Motor neuron (in vitro differentiated cells): ENCODE data around the gene MOK. TPM values are rescaled to one million over a fixed set of nuclear protein-coding genes. Genes with fewer than 3 reads are reported as not detected.

Experiments
- ATAC-seq, 8 experiments: fragments of 200-7000 bp; cut with Tn5 transposase; replicated peaks in 6 of 8; 2 replicates each; pipeline ENCODE4 v1.8.0; 2021; ENCODE audit warnings: mild to moderate bottlenecking in 8 of 8, moderate library complexity in 8 of 8
- H3K27ac ChIP-seq, 2 donors: fragments of 250-450 bp; sonication (Bioruptor Pico); 2 replicates each; pipeline ENCODE4 v1.9.0; 2021; ENCODE audit warnings: antibody characterized with exemption in 2 of 2, mild to moderate bottlenecking in 2 of 2, moderate library complexity in 1 of 2
- H3K4me1 ChIP-seq, 2 donors: fragments of 250-450 bp; sonication (Bioruptor Pico); replicated peaks in 1 of 2; 2 replicates each; pipeline ENCODE4 v1.6.1; 2021; ENCODE audit warnings: antibody characterized with exemption in 2 of 2, mild to moderate bottlenecking in 2 of 2, moderate library complexity in 1 of 2
- H3K4me3 ChIP-seq, 5 donors: fragments of 250-450 bp; sonication (Bioruptor Pico); 2 replicates each; pipeline ENCODE4 v1.9.0; 2021; ENCODE audit warnings: antibody characterized with exemption in 5 of 5, mild to moderate bottlenecking in 5 of 5, moderate library complexity in 4 of 5
- WGBS, 10 experiments: fragments of 450-650 bp; shearing (Covaris generic); methylation state at CpG; one replicate each; pipeline ENCODE4 v1.0.0; 2022; 5-methylcytosine and 5-hydroxymethylcytosine counted together
- in situ Hi-C, 9 experiments: fragments of 400-800 bp; cut with MboI; loops; one replicate each; pipeline ENCODE4 v1.15.0; 2021; ENCODE audit warnings: low sequenced_read_pairs in 9 of 9, low pct_unique_long_range_greater_than_20kb in 2 of 9; ENCODE audit not compliant: unreplicated experiment in 9 of 9
- total RNA-seq, 8 experiments: library from RNA; unstranded; fragments of 300-600 nt; gene quantifications; 2 replicates each; pipeline versions ENCODE4 v1.2.3 to v1.2.4, GENCODE V29; 2022

The MOK gene
- total RNA-seq, 8 experiments from 2014 or later = 6.0 to 63.6 (median 24.2) TPM

GRCh38 chr14:102183886-102184285 is 121.1 kb downstream of the MOK start:
- in situ Hi-C loops = no loop called here
- peaks cover 6 to 16% of the 10 kb centered on the region in 2 donors for H3K4me1 ChIP-seq
- 48 to 100% (median 98%) methylated on average over 1 to 3 of the region's 3 CpGs for WGBS, 10 experiments
- H3K27ac ChIP-seq = no peak overlapping the region
- no peak overlapping the region for H3K4me3 ChIP-seq
- ATAC-seq = no peak

DNA sequence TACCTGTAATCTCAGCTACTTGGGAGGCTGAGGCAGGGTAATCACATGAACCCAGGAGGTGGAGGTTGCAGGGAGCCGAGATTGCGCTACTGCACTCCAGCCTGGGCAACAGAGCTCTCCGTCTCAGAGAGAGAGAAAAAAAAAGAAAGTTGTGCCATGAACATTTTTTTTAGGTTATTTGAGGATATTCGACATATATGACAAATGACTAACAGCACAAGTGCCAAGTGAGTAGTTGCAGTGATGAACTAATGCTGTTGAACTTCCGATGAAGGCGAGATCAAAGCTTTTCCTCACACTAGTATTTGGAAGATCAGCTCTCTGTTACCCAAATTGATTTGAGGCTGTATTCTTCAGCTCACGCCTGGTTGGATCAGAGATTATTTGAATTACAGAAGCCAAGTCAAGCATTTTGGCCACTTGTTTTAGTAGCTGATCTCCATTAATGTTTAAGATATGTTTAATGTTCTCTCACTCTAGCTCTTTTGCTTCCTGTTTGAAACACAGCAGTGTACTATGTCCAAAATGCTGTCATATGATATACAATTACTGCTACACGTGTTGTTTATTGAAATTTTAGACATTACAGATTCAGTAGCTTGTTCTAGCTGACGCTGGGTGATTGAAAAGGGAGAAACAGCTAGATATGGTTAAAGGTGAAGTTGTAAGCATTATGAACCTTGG is 121.9 kb downstream of the MOK start:
- in situ Hi-C loops = no loop called here
- Histone ChIP-seq H3K4me1 (peaks cover 6 to 16% of the 10 kb centered on the region in 2 donors), H3K27ac (no peak overlapping the region), H3K4me3 (no peak overlapping the region)
- 51 to 90% (median 79%) methylated on average over 1 to 8 of the region's 9 CpGs; no CpG with 5 or more reads in 1 of the 10 experiments for WGBS, 10 experiments
- ATAC-seq = no peak

DNA sequence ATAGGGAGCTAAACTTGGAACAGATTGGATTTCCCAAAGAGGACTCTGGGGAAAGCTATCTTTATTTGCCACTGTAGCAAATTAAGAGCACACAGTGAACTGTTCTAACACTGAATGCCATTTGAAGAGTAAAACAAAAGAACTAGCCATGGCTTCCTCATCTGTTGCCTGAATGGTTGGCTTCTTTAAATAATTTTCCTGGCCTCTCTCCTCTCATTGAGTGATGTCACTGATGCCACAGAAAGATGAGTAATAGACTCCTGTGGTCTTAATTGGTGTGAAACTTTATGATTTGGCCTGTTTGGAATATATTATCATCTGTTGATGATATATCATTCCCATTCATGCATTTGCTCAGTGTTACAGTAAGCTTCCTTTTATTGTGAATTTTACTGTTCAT is 122.8 kb downstream of the MOK start:
- Histone ChIP-seq H3K4me1 (peaks cover 4 to 10% of the 10 kb centered on the region in 2 donors), H3K4me3 (no peak overlapping the region), H3K27ac (no peak overlapping the region)
- ATAC-seq = no peak
- in situ Hi-C loops = no loop called here

GRCh38 chr14:102181187-102181586 is 123.8 kb downstream of the MOK start:
- in situ Hi-C loops = no loop called here
- H3K4me3 ChIP-seq = no peak overlapping the region
- no peak overlapping the region for H3K27ac ChIP-seq
- 78 to 100% (median 91%) methylated on average over 1 of the region's 1 CpG; no CpG with 5 or more reads in 3 of the 10 experiments for WGBS, 10 experiments
- peaks cover 0 to 3% of the 10 kb centered on the region in 2 donors for H3K4me1 ChIP-seq
- ATAC-seq = no peak

- Histone ChIP-seq H3K4me1 (peaks cover 0 to 3% of the 10 kb centered on the region in 2 donors), H3K4me3 (no peak overlapping the region), H3K27ac (no peak overlapping the region)
- 25 to 65% (median 48%) methylated on average over 1 to 7 of the region's 7 CpGs for WGBS, 10 experiments
- in situ Hi-C loops = no loop called here
- ATAC-seq = peak in 3 of 8 experiments; percentile 64 to 78 (median 74)
Measured at GRCh38 chr14:102180248-102180998, 124.5 kb downstream of the MOK start.

Other genes starting within 250 kb of the MOK start
- 100 to 1,000 TPM; 316 to 928 (median 545) TPM for gene HSP90AA1, start 218.1 kb downstream of the MOK start, total RNA-seq
- gene WDR20, start 165.3 kb downstream of the MOK start, total RNA-seq = 10 to 100 TPM; 15.6 to 32.3 (median 24.8) TPM
- gene ZNF839, start 14.6 kb upstream of the MOK start, total RNA-seq = 10 to 100 TPM in 5 of 8 experiments, 1 to 10 TPM in 3; 7.8 to 16.7 (median 10.2) TPM
- 10 to 100 TPM; 20.2 to 58.3 (median 35.4) TPM for gene CINP, start 57.7 kb upstream of the MOK start, total RNA-seq
- gene TECPR2, start 57.8 kb upstream of the MOK start, total RNA-seq = 10 to 100 TPM in 4 of 8 experiments, 1 to 10 TPM in 4; 6.5 to 14.2 (median 9.3) TPM
- gene ANKRD9, start 204.6 kb upstream of the MOK start, total RNA-seq = 10 to 100 TPM in 2 of 8 experiments, 1 to 10 TPM in 6; 1.7 to 12.7 (median 7.6) TPM